GM12872 (cell line): ENCODE data around the gene ELANE.

Experiments
- TF ChIP-seq, protein P1 (sequence below): IDR thresholded peaks from 3 replicates; pipeline ENCODE4 v1.5.1; 2011; ENCODE audit warnings: low read depth, mild to moderate bottlenecking, low read length, moderate library complexity; ENCODE audit not compliant: insufficient read depth

ELANE gene

GRCh38 chr19:815775-816499 is 36.2 kb upstream of the ELANE start:
- TF ChIP-seq, protein P1, sequence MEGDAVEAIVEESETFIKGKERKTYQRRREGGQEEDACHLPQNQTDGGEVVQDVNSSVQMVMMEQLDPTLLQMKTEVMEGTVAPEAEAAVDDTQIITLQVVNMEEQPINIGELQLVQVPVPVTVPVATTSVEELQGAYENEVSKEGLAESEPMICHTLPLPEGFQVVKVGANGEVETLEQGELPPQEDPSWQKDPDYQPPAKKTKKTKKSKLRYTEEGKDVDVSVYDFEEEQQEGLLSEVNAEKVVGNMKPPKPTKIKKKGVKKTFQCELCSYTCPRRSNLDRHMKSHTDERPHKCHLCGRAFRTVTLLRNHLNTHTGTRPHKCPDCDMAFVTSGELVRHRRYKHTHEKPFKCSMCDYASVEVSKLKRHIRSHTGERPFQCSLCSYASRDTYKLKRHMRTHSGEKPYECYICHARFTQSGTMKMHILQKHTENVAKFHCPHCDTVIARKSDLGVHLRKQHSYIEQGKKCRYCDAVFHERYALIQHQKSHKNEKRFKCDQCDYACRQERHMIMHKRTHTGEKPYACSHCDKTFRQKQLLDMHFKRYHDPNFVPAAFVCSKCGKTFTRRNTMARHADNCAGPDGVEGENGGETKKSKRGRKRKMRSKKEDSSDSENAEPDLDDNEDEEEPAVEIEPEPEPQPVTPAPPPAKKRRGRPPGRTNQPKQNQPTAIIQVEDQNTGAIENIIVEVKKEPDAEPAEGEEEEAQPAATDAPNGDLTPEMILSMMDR = no peak

- TF ChIP-seq, protein P1 = no peak
Measured at GRCh38 chr19:816500-816857, 35.6 kb upstream of the ELANE start.

DNA sequence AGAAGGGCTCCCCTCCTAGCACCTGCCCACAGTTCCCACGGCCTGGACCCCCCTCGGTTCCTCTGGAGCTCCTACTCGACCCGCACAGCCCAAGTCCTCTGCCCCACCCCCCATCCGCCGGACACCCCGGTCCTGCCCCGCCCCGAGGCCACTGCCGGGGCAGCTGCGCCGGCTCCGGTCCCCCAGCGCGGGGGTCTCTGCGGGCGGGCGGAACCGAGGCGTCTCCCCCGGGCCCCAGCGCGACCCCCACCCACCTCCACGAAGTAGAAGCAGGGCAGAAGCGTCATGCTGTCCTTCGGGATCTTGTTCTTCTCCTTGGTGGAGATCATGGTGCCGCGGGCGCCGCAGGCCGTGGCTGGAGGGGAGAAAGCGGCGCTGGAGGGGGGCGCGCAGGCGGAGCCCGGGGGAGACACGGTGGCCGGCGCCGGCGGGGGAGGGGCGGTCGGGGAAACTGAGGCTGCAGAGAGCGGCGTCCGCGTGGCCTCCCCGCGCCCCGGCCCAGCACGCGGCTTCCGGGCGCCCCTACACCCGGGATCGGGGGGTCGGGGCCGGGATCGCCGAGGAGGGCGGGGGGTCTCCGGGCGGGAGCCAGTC is 30.8 kb upstream of the ELANE start:
- TF ChIP-seq, protein P1 = no peak

GRCh38 chr19:821825-822503 is 30.1 kb upstream of the ELANE start, which contains the start of gene PLPPR3:
Gene PLPPR3 (minus strand): TSS chr19:821955. CDS start chr19:821559, 396 bp downstream.
- TF ChIP-seq, protein P1 = no peak

DNA sequence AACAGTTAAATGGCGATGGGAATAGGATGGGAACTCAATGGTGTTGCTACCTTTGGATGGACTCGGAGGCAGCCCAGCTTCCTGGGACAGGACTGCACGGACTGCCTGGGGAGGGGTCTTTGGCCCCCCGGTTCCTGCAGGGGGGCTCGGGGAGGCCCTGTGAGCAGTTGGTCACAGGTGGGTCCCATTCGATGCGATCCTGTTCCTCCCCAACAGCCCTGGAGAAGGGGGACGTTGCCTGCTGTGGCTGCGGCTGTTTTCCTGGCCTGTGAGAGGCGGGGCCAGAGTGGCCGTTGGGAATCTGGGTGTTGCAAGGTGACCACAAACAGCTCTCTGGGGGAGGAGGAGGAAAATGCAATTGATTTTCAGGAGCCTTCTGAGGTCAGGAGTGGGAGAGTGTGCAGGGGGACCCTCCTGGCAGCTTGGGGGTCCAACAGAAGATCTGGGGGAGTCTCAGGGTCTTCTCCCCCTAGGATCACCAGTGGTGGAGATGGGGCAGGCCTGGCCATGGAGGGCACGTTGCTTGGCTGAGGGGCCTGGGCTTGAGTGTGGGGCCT is 28.5 kb upstream of the ELANE start:
- TF ChIP-seq, protein P1 = no peak

DNA sequence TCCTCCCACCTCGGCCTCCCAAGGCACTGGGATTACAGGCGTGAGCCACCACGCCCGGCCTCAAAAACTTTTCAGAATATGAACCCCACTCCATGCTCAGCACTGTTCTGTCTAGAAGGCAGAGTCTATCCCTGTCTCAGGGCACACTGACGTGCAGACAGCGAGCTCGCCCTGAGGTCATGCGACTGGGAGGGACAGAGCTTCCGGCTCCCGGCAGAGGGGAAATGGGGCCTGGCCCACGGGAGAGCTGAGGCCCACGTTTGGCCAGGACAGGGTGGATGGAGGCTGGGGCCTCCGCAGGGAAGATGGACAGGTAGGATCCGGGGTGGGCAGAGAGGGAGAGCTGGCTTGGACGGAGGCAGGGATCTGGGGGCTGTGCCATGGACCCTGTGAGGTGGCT is 27.2 kb upstream of the ELANE start:
- TF ChIP-seq, protein P1 = no peak
